Choroid plexus epithelial cell (primary cell): ENCODE data around the gene ALKBH1.
"Not testable (repeated sequence)": the region's sequence is repeated elsewhere in the genome, so short reads cannot be mapped to it uniquely, and the experiment has no call there.

Experiments
- DNase-seq: peaks from one replicate; pipeline ENCODE4 v3.0.0-alpha.2; 2010; ENCODE audit warnings: low read depth
- H3K4me3 ChIP-seq: 2 replicates; pipeline ENCODE4 v1.5.1; 2011; ENCODE audit warnings: low read depth, mild to moderate bottlenecking, control low read depth, low read length, moderate library complexity
- TF ChIP-seq, protein P1 (sequence below): conservative IDR thresholded peaks from 2 replicates; pipeline ENCODE4 v1.5.1; 2011; ENCODE audit warnings: low read depth, mild to moderate bottlenecking, control low read depth, inconsistent platforms, low read length, moderate library complexity

Gene ALKBH1

DNA sequence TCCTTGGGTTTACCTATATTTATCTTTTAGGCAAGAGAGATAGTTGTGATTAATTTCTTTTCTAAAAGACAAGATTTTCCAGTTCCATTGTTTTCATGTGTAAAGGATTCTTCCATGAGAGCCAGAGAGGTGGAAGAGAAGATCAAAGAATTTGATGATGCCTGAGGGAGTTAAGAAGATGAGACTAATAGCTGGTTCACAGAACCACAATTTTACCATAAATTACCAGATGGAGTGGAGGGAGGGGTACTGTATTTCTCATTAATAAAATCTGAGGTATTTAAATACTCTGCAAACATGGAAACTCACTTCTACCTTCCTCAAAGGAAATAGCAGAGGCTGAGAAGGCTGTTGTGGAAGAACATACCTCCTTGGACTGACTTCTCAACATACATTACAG, 34.6 kb downstream of the ALKBH1 start:
- DNase-seq = no peak
- H3K4me3 ChIP-seq = no peak overlapping the region
- TF ChIP-seq, protein P1, sequence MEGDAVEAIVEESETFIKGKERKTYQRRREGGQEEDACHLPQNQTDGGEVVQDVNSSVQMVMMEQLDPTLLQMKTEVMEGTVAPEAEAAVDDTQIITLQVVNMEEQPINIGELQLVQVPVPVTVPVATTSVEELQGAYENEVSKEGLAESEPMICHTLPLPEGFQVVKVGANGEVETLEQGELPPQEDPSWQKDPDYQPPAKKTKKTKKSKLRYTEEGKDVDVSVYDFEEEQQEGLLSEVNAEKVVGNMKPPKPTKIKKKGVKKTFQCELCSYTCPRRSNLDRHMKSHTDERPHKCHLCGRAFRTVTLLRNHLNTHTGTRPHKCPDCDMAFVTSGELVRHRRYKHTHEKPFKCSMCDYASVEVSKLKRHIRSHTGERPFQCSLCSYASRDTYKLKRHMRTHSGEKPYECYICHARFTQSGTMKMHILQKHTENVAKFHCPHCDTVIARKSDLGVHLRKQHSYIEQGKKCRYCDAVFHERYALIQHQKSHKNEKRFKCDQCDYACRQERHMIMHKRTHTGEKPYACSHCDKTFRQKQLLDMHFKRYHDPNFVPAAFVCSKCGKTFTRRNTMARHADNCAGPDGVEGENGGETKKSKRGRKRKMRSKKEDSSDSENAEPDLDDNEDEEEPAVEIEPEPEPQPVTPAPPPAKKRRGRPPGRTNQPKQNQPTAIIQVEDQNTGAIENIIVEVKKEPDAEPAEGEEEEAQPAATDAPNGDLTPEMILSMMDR = no peak

DNA sequence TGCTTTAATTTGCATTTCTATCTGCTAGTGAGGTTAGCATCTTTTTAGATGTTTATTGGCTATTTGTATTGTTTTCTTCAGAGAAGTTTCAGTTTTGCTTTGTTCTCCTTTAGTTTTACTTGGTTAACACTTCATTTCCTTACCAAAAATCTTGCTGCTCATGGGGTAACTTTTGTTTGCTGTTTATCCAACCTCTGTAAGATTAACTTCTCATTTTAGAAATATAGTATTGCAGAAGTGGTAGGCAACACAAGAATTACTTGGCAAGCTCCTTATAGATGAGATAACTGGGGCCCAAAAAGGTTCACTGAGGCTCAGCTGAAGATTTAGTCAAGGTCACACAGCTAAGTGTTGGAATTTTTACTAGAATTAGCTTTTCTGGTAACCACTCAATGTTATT, 40.5 kb downstream of the ALKBH1 start:
- H3K4me3 ChIP-seq = no peak overlapping the region

DNA sequence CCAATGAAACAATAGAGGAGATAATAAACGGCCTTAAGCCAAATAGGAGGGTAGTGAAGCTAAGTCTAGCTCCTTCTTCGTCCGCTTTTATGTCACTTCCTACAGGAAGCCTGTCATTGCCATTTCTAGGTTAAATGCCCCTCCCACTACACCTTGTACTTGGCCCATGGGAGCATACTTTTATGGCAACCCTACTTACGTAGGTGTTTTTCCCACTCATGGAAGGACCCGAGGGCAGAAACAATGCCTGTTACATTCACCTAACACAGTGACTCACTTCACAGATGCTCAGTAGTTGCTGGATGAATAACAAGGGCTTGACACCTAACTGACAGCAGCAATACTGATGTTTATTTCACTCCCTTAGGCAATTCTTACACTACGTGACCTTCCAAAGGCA, 44.5 kb downstream of the ALKBH1 start:
- TF ChIP-seq, protein P1 = no peak
- DNase-seq = peak; percentile 18
- no peak overlapping the region for H3K4me3 ChIP-seq

More for the DNA sequence above, 40.5 kb downstream of the ALKBH1 start:
- no peak for DNase-seq
- TF ChIP-seq, protein P1 = no peak

DNA sequence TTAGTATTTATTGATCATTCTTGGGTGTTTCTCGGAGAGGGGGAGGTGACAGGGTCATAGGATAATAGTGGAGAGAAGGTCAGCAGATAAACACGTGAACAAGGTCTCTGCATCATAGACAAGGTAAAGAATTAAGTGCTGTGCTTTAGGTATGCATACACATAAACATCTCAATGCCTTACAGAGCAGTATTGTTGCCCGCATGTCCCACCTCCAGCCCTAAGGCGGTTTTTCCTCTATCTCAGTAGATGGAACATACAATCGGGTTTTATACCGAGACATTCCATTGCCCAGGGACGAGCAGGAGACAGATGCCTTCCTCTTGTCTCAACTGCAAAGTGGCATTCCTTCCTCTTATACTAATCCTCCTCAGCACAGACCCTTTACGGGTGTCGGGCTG, 46.3 kb downstream of the ALKBH1 start:
- DNase-seq = not testable (repeated sequence)

DNA sequence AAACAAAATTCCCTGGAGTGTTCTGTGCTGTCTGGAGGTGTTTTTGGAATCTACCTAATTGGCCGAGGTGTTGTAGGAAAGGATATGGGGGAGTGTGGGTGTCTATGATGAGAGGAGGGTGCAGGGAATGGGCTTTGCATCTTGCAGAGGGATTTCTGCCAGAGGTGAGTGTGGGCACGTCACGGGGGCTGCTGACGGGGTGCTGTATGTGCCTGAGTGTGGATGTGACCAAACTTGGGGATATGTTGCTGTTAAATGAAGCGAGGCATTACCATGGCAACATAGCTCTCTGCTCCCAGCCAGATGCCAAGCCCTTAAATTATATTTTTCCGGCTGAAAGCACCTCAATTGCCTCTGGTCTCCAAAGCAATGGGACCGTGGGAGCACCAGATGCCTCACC, 47.1 kb downstream of the ALKBH1 start:
- TF ChIP-seq, protein P1 = no peak
- H3K4me3 ChIP-seq = no peak overlapping the region
- DNase-seq = no peak

More for the DNA sequence above, 46.3 kb downstream of the ALKBH1 start:
- not testable (repeated sequence) for H3K4me3 ChIP-seq

DNA sequence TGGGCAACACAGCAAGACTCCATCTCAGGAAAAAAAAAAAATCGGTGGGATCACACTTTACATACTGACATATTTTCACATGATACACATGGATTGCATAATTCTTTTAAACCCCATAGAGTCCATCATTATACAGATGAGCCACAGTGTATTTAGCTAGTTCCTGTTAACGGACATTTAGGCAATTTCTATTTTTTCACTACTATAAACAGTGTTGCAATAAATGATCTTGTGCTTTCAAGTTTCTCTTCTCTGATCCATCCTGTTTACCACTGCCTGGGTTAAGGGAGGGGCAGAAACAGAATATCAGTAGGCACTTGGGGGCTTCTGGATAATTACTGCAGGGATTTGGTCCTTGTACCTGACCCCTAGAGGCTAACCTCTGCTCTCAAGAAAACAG, 48.0 kb downstream of the ALKBH1 start:
- no peak for DNase-seq
- no peak overlapping the region for H3K4me3 ChIP-seq
- TF ChIP-seq, protein P1 = no peak

DNA sequence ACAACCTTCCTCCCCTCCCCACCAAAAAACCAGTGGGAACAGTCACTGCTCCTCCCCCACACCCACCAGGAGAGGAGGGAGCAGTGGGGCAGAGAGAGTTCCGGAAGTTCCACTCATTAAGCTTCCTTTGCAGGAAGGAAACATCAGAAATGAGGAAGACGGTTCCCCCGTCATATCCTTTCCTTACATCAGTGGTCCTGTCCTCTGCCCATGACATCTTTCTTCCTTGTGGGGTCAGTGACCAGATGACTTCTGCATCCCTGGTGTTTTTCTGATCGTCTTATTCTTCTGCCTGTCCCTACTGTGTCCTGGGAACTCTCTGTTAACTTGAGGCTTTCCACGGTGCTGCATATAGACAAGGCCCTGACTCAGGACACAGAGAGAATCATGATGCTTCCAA, 50.5 kb downstream of the ALKBH1 start:
- TF ChIP-seq, protein P1 = no peak
- no peak for DNase-seq
- H3K4me3 ChIP-seq = no peak overlapping the region

DNA sequence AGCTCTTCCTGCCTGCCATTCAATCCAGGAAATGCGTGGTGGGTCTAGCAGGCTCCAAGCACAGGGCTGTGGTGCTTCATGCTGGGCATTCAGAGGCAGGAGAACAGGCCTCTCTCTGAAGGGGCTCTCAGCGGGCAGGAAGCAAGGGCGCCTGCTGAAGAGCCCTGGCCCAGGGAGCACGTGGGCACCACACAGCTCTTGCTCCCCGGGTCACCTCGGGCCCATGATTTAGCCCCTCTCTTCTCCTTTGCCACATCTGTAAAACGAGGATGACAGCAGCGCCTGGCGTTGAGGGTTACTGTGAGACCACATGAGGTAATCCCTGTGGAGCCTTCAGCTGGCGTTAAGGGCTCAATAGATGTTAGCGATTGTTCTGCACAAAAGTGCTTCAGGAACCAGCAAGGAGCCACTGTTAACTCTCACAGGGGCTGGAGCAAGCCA, 53.8 kb downstream of the ALKBH1 start:
- no peak overlapping the region for H3K4me3 ChIP-seq
- no peak for DNase-seq
- TF ChIP-seq, protein P1 = no peak
